Neuron (in vitro differentiated cells): ENCODE data around the gene LSM5.
"Not testable (repeated sequence)": the region's sequence is repeated elsewhere in the genome, so short reads cannot be mapped to it uniquely, and the experiment has no call there.

Experiments
- H2AFZ ChIP-seq: one replicate; pipeline ENCODE4 v1.6.1; 2013; ENCODE audit warnings: low read depth, mild to moderate bottlenecking, inconsistent platforms, low read length, moderate library complexity
- H3K27me3 ChIP-seq: one replicate; pipeline ENCODE4 v1.6.1; 2013; ENCODE audit warnings: low read length; ENCODE audit not compliant: insufficient read depth
- H3K36me3 ChIP-seq: one replicate; pipeline ENCODE4 v1.6.1; 2013; ENCODE audit warnings: low read length; ENCODE audit not compliant: insufficient read depth
- H3K4me1 ChIP-seq: one replicate; pipeline ENCODE4 v1.6.1; 2013; ENCODE audit warnings: low read length; ENCODE audit not compliant: insufficient read depth
- H3K4me3 ChIP-seq: 2 replicates; pipeline ENCODE4 v1.5.1; 2013; ENCODE audit warnings: mild to moderate bottlenecking, low read length, moderate library complexity
- H3K9me3 ChIP-seq: one replicate; pipeline ENCODE4 v1.6.1; 2013; ENCODE audit warnings: low read length

Gene LSM5

DNA sequence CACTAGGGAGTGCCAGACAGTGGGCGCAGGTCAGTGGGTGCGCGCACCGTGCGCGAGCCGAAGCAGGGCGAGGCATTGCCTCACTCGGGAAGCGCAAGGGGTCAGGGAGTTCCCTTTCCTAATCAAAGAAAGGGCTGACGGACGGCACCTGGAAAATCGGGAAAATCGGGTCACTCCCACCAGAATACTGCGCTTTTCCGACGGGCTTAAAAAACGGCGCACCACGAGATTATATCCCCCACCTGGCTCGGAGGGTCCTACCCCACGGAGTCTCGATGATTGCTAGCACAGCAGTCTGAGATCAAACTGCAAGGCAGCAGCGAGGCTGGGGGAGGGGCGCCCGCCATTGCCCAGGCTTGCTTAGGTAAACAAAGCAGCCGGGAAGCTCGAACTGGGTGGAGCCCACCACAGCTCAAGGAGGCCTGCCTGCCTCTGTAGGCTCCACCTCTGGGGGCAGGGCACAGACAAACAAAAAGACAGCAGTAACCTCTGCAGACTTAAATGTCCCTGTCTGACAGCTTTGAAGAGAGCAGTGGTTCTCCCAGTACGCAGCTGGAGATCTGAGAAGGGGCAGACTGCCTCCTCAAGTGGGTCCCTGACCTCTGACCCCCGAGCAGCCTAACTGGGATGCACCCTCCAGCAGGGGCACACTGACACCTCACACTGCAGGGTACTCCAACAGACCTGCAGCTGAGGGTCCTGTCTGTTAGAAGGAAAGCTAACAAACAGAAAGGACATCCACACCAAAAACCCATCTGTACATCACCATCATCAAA, 25.4 kb downstream of the LSM5 start:
- H3K9me3 ChIP-seq, H3K4me3 ChIP-seq, H3K4me1 ChIP-seq, H2AFZ ChIP-seq, H3K27me3 ChIP-seq, H3K36me3 ChIP-seq: not testable (repeated sequence)

DNA sequence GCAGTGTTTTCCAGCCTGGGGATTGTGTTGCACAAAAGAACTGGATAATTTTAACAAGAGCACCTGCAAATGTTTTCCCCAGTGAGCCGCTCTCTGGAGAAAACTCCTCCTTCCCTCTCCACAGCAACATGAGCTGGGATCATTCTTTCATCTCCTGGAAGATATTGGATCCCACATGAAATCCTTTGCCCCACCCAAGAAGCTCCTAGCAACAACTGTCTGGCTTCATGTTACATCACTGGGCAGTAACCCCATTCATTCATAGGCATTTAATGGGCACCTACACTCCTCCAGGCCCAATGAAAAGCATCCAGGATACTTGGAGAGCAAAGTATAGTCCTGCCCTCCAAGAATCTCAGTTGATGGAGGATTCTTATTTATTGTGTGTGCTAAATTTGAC, 27.2 kb downstream of the LSM5 start:
- no peaks in the 10 kb centered on the region for H3K9me3 ChIP-seq

DNA sequence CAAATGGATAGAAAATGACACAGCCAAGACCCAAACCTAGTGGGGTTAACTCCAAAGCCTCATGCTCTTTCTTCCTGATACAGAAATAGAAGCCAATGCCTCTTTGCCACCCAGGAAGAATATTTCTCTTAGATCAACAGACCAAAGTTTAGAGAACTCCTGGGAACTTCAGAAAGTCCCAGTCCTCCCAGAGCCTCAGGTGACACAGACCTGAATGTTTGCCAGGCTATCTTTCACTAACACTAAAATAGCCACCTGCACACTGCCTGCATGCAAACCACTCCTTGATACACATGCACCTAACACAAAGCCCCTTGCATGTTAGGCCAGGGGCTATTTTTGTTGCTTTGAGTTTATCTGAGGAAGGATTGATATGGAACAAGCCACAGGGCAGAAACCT, 27.7 kb downstream of the LSM5 start:
- Histone ChIP-seq H3K4me3 (no peak overlapping the region), H2AFZ (no peak overlapping the region), H3K36me3 (no peaks in the 10 kb centered on the region), H3K9me3 (no peaks in the 10 kb centered on the region), H3K4me1 (peaks cover 5% of the 10 kb centered on the region), H3K27me3 (no peaks in the 10 kb centered on the region)

More for the DNA sequence above, 27.2 kb downstream of the LSM5 start:
- no peak overlapping the region for H2AFZ ChIP-seq
- H3K36me3 ChIP-seq, result no peaks in the 10 kb centered on the region
- H3K4me3 ChIP-seq, result no peak overlapping the region
- no peaks in the 10 kb centered on the region for H3K27me3 ChIP-seq
- H3K4me1 ChIP-seq, result peaks cover 5% of the 10 kb centered on the region

DNA sequence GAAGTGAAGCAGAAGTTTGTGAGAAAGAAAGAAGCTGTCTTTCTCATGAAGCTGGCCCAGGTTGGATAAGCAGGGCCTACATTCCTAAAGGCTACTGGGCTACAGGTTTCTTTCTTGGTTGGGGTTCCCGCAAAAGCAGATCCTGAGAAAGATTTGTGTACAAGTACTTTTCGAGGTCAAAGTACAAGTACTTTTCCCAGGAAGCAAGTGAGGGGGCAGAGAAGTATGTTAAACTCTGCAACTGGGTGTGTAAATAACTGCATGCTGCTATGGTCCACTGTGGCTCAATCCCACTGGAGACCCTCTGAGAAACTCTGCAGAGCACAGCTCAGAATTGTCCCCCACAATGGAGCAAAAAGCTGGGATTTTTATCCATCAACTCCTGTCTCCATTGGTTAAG, 28.7 kb downstream of the LSM5 start:
- no peak overlapping the region for H3K4me3 ChIP-seq
- no peaks in the 10 kb centered on the region for H3K9me3 ChIP-seq
- H2AFZ ChIP-seq, result no peak overlapping the region
- no peaks in the 10 kb centered on the region for H3K27me3 ChIP-seq
- peaks cover 5% of the 10 kb centered on the region for H3K4me1 ChIP-seq
- H3K36me3 ChIP-seq, result no peaks in the 10 kb centered on the region

DNA sequence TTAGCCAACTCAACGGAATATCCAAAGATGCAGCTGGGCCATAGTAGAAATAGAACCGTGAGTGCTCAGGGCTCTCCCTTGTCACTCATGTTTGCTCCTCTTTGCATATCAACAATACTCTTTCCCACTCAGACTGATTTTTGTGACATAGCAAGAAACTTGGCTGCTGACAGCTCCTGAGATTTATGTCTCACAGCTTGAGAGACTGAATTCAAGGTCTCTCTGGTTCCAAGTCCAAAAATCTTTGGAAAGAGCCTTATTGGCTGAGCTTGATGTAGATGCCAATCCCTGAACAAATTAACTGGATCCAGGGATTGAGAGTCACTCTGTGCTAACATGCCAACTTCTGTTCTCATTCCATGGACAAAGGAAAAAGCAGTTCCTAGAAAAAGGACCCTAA, 30.4 kb downstream of the LSM5 start:
- Histone ChIP-seq H3K27me3 (no peaks in the 10 kb centered on the region), H3K36me3 (no peaks in the 10 kb centered on the region), H3K4me1 (peaks cover 5% of the 10 kb centered on the region), H3K9me3 (no peaks in the 10 kb centered on the region), H2AFZ (no peak overlapping the region), H3K4me3 (no peak overlapping the region)

DNA sequence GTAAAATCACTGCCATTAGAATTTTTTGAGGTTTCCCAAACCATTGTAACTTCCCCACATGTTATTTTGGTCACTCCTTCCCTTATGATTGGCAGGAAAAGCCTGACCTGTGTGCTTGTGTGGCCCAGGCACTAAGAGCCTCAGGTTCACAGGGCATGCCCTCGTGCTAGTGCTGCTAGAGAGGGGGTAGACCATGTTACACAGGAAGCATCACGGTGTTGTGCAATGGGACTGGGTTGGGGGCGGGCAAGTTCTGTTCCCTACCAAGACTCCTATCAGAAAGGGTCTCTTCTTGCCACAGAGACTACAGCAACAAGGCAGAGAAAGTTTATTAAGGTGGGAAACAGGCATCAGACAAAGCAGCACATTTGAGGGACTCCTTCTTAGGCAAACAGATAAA, 32.2 kb downstream of the LSM5 start:
- peaks cover 5% of the 10 kb centered on the region for H3K4me1 ChIP-seq
- no peak overlapping the region for H2AFZ ChIP-seq
- H3K4me3 ChIP-seq, result no peak overlapping the region
- no peaks in the 10 kb centered on the region for H3K36me3 ChIP-seq
- peaks cover 2% of the 10 kb centered on the region for H3K27me3 ChIP-seq
- H3K9me3 ChIP-seq, result no peaks in the 10 kb centered on the region

DNA sequence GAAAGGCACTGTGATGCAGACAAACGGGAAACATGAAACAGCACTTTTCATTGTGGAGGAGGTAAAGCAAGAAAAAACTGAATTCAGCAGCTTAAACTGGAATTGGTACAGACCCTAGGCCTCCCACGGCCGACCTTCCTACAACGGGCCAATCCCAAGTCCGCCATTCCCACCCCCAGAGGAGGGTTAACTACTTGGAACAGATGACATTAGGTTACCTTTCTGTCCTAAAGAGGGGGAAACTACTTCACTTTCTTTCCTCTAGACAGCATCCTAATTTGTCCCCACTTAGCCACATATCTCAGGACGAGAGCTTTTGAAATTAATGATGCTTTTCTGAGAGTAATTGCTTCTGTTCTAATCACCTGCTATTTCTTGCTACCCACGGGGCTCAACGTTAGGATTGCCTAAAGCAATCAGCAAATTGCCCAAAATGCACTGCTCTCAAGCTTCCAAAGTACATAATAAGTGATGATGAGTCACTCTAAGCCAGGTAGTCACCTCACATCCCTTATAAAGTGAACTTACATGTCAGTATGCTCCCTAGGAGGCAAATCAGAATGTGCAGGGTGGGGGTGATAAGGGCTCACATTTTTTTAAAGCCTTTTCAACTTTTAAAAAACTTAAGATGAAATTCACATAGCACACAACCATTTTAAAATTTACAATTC, 36.7 kb downstream of the LSM5 start:
- H3K27me3 ChIP-seq, result peaks cover 2% of the 10 kb centered on the region
- no peak overlapping the region for H3K4me3 ChIP-seq
- H2AFZ ChIP-seq, result no peak overlapping the region
- H3K4me1 ChIP-seq, result no peaks in the 10 kb centered on the region
- H3K9me3 ChIP-seq, result no peaks in the 10 kb centered on the region
- H3K36me3 ChIP-seq, result no peaks in the 10 kb centered on the region

DNA sequence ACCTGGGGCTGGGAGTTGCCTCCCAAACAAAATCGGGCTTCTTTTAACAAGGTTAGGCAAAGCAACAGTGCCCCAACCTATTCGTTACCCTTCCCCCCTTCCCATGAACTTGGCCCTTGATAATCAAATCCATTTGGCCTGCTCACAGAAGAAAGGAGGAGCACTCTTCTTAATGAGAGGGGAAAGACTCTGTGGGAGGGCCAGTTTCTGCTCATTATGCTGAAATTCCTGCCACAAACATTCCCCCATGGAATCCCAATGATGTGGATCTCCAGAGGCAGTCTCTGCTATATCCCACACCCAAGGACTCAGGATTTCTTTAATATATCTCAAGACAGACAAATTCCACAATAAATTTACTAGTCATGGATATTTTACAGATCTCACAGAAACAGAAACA, 43.0 kb downstream of the LSM5 start:
- H3K4me3 ChIP-seq, result no peak overlapping the region
- H2AFZ ChIP-seq, result no peak overlapping the region
- H3K9me3 ChIP-seq, result no peaks in the 10 kb centered on the region
- no peaks in the 10 kb centered on the region for H3K4me1 ChIP-seq
- no peaks in the 10 kb centered on the region for H3K27me3 ChIP-seq
- H3K36me3 ChIP-seq, result no peaks in the 10 kb centered on the region

DNA sequence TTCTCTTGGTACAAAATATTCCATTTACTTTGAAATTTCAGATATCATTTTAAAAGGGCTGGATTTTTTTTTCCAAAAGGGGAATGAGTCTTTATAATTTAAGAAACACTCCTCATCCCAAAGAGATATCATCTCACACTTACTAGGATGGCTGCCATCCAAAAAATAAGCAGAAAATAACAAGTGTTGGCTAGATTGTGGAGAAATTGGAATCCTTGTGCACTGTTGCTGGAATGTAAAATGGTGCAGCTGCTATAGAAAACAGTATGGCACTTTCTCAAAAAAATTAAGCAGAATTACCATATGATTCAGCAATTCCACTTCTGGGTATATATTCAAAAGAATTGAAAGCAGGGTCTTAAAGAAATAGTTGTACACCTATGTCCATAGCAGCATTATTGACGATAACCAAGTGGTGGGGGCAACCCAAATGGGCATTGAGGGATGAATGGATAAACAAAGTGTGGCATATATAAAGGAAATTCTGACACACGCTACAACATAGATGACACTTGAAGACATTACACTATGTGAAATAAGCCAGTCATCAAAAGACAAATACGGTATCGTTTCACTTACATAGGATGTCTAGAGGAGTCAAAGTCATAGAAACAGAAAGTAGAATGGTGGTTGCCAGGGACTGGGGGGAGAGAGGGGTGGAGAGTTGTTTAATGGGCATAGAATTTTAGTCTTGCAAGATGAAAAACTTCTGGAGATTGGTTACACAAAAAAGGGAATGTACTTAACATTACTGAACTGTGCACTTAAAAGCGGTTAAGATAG, 53.8 kb downstream of the LSM5 start:
- H2AFZ ChIP-seq, result no peak overlapping the region
- H3K9me3 ChIP-seq, result no peaks in the 10 kb centered on the region
- no peak overlapping the region for H3K4me3 ChIP-seq
- no peaks in the 10 kb centered on the region for H3K36me3 ChIP-seq
- no peaks in the 10 kb centered on the region for H3K27me3 ChIP-seq
- H3K4me1 ChIP-seq, result no peaks in the 10 kb centered on the region
